Measurements from ENCODE around the gene CARD6.
"Not testable (repeated sequence)": the region's sequence is repeated elsewhere in the genome, so short reads cannot be mapped to it uniquely, and the experiment has no call there.

CARD6 gene

DNA sequence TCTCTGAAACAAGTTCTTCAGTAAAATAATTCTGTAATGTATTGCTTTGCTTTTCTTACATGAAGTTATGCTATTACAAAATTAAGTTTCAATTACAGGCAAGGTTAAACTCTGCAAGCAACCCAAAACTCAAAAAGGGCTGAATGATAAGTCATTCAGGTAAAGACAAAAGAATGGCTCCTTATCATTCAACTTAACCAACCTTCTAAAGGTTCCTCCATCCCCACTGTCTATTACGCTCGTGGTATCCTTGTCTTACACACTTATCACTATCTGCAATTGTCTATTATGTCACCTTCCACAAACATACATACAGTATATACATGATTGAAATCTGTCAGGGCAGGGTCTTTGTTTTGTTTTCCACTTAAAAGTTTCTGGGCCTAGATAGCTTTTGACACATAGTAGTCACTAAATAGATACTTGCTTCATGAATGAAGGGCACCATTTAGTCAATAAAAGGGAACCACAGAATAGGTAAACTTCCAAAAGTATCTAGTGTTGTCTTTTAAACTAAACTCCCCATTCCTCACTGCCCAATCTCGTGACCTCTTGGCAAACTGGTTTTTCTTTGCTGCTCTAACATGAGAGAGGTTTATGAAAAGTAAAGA lies 13.0 kb upstream of the CARD6 start:
- DNase-seq: no peak

DNA sequence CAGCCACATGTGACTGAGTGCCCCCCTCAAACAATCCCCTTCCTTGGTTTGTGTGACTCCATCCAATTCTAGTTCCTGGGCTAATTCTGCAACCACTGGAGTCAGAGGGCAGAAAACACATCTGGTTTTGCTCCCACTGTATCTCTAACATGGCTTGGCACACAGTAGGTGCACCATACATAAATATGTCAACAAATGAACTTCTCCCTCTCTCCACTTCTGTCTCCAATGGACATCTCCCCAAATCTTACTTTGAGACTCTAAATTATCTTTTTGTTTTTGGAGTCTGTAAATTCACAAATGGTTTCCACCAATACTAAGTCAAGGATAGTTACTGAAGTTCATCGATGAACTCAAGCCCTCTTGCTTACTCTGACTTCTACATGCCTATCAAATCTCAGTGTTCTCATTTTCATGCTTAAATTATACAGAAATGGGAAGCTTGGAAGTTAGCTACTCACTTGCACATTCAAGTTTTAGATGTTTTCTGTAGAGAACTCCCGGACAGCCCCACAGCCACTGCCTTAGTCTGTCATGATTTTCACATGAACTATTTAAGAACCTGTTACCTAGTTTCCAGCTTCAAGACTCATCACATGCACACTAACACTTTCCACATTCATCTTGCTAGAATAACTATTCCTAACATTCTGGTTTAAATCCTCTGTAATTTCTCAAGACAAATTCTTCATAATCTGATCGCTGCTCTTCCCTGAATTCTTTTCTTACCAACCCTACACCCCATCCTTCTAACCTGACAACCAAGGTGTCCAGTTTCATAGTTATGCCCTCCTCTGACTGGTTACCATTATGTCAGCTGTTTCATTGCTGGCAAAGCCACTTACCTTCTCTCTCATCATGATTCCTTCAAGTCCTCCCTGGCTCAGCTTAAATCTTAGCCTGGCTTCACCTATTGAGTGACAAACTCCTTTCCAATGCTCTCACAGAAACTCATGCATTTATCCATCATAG lies 12.2 kb upstream of the CARD6 start:
- no peak for DNase-seq

DNA sequence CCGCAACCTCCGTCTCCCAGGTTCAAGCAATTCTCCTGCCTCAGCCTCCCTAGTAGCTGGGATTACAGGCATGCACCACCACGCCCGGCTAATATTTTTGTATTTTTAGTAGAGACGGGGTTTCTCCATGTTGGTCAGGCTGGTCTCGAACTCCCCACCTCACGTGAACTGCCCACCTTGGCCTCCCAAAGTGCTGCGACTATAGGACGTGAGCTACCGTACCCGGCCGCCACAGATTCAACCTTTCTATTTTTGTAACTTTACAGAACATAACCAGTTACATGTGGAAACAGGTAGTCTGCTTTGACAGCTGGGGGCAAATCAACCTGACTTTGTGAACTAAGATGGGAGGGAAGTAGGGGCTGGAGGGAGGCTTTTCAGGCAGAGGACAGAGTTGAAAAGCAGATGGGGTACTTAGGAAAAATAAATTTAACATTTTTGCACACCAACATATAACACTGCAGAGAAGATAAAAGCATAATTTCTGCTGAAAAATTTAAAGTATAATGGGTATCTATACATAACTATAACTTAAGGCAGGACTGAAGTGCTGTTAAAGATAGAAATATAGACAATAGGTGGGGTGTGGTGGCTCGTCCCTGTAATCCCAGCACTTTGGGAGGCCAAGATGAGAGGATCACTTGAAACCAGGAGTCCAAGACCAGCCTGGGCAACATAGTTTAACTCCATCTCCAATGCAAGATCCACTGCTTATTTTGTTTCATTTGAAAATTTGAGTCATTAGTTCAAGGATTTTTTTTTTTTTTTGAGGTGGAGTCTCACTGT lies 11.2 kb upstream of the CARD6 start:
- no peak for DNase-seq

DNA sequence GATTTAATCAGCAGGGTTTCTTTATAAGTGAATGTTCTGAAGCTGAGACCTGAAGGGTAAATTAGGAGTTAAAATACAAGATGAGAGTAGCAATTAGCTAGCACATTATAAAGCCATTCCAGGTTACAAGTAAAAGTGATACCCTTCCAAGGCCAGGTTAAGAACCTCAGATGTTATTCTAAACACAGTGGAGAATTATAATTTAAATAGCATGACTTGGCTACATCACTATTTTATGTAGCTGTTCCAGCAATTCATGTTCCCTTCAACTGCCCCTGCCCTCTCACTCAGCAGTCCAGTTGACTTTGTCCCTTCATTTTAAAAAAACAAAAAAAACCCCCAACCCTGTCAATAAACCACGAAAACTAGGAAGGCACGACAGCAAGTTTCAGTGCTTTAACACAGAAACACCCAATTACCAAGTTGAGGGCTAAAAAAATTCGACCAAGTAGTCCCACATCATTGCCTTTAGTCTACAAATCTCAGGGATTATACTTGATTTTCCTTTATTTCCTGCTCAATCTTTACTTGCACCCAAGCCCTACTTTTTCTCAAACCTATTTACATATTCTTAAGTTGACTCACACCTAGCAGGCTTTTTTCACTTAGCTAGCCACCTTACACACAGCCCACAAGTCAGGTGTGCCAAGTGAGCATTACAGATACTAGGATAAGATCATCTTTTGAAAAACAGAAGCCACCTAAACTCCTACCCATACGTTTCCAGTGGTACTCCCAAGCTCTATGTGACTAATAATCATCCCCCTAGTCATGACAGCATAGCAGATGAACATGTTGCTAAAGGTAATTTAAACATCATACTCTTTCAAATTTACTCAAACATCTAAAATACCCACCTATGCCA lies 9.6 kb upstream of the CARD6 start:
- no peak for DNase-seq

DNA sequence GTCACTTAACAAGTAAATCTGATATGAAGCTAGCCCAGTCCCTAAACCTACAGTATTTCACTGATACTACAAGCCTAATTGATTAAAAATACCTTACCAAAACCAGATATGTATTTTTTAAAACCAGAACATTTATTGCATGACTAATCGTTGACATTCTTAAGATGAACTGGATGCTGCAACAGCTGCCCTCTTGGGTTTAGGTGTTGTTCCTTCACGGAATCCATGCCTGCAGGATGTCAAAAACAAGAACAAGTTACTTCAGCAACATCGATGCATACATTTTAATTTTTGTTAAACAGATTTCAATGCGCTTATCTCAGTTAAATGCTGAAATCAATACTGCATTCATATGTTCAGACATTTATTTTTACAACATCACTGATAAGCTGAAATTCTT lies 8.8 kb upstream of the CARD6 start:
- no peak for DNase-seq

DNA sequence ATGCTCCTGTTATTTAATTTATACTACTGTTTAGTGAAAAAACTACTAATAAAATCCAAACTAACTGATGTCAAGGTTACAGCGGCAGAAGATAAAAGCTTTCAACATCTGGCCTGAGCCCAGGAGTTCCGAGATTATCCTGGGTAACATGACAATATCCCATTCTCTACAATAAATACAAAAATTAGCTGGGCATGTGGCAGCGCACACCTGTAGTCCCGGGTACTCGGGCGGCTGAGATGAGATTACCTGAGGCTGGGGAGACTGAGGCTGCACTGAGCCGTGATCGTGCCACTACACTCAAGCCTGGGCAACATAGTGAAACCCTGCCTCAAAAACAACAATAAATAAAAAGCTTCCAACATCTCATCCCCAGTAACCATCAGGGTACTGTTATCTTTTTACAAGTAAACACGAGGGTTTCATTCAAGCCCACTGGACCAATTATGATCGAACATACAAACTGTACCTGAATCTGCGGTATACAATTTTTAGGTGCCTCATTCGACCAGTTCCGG lies 7.4 kb upstream of the CARD6 start:
- no peak for DNase-seq

DNA sequence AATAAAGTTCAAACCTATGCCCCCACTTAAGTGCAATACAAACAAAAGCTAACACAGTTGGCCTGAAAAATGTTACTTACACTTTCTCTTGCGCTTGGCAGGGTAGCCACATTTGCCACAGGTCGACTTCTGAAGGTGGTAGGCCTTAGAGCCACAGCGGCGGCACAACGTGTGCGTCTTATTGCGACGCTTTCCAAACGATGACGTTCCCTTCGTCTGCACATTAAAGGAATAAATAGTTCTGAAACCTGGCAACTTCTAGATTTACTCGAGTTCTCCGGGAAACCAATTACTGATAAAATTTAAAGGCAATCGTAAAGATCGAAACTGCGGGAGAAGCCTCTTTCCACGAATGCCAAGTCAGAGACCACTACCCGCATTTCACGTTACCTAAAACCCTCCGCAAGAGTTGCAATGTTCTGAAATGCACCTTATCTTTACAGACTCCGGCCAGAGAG lies 6.7 kb upstream of the CARD6 start:
- DNase-seq: no peak

DNA sequence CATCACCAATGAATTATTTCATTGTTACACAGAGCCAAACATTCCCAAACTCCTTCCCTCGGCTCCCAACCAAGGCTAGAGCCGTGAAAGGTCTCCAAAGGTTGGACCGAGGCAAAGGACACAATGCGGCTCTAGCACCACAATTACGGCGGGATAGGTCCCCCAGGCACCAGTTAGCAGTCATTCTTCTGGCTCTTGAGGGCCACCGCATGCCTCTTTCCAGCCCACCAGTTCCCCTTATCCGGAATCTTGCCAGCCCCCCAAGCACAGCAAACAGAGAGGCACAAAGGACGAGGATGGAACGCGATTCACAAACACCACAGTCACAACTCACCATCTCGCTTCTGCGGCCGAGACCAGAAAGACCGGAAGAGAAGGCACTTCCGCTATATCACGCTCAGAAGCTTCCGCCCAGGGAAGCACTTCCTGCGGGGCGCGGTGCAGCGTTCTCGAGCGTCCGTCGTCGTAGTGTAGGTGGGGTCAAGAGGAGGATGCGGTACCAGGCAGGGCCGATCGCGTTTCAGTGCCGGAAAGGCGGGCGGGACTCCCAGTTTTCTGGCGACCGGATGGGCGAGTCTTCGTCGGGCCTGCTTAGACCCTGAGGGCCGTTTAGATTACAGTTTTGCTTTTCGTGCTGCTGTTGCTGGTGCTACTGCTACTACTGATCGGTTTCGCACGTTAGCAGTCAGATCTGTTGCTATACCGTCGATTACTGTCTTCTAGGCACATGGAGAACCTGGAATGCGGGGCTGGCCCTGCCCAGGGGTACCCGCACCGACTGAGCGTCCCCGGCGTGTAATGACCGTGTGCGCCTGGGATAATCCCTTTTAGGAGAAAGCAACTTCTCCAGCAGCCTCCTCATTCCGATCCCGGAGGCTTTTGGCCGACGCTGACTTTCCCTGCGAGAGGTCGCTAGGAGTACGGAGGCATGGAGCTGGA lies 6.0 kb upstream of the CARD6 start, which contains the start of gene RPL37:
Gene RPL37, minus strand, starts transcription at position 374 of the 939 bp plus-strand sequence. Its CDS starts 37 bp downstream, at position 337.
- DNase-seq: peak; percentile 77

DNA sequence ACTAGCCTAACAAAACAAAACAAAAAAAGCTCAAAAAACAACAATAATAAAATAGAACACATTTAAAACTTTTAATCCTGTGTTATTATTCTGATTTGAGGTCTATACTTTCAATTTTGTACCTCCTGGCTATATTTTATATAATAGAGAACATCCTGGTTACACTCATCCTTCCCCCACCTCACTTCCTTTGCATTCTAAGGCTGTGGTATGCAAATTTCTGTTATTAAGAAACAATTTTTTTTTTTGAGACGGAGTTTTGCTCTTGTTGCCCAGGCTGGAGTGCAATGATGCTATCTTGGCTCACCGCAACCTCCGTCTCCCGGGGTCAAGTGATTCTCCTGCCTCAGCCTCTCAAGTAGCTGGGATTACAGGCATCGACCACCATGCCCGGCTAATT lies 3.1 kb upstream of the CARD6 start:
- no peak for DNase-seq

DNA sequence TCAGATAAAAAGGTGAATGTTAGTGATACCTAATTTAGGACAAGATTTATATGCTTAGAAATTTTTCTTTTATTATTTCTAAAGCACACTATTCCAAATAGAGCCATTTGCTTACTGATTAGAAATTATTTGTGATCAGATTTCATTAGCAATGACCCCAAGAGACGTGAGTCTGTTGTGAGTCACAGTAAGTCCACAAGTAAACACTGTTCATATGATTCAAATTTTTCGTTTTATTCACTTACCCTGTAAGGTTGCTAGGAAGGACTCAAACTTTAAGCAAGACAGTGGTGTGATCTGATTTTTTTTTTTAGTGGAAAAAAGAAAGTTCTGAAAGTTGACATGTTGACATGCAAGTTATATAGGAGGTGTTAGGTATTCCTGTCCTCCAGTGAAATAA lies 1.2 kb downstream of the CARD6 start:
- no peak for DNase-seq

DNA sequence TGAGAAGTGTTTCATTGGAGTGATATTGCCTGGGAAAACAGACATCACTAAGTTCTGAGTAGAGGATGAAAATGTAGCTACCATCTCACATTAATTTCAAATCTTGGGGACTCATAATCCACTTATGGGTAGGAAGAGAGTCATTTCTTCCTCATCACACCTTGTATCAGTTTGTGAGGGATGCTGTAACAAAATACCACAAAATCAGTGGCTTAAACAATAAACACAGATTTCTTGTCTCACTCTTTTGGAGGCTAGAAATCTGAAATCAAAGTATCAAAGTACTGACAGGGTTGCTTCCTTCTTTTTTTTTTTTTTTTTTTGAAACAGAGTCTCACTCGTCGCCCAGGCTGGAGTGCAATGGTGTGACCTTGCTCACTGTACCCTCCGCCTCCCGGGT lies 3.4 kb downstream of the CARD6 start:
- DNase-seq: no peak

DNA sequence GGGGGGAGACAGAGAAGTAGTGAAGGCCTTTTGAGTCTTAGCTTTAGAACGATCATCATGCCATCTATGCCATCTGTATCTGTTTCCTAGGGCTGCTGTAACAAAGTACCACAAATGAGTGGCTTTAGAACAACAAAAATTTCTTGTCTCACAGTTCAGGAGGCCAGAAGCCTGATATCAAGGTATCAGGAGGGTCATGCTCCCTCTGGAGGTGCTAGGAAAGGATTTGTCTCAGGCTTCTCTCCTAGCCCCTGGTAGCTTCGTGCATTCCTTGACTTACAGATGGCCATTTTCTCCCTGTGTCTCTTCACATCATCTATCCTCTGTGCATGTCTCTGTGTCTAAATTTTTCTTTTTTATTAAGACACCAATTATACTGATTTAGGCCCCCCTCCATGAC lies 5.2 kb downstream of the CARD6 start:
- DNase-seq: no peak

DNA sequence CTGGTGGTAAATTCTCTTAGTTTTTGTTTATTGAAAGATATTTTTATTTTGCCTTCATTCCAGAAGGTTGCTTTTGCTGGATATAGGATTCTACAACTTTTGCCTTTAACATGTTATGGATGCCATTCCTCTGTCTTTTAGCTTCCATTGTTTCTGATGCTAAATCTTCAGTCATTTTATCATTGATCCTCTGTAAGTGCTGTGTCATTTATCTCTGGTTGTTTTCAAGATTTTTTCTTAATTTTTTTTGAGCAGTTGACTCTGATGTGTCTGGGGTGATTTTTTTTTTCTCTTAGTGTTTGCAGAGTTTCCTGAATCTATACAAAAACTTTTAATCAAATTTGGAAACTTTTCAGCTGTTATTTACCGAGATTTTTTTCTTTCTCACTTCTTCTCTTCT lies 6.4 kb downstream of the CARD6 start:
- DNase-seq: no peak

DNA sequence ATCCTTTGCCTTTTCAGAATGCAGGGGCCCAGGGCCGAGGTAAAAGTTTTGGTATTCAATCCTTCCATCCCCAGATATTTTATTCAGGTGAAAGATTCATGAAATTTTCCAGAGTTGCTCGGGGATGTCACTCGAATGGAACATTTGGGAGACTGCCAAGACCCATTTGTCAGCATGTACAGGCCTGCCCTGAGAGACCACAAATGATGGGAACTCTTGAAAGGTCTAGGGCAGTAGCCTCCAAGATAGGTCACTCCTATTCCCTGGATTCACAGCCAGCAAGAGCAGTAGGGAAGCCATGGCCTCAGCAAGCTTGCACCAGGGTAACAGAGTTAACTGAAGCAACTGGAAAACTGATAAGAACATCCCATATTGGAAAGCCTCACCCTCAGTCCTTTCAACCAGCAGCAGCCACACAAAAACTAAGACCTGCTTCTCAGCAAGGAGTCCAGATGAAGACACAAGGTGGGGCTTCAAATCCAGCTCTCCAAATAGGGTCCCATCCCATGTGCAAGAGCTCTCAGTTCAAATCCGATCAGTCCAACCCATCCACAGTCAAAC lies 12.5 kb downstream of the CARD6 start:
- no peak for DNase-seq

DNA sequence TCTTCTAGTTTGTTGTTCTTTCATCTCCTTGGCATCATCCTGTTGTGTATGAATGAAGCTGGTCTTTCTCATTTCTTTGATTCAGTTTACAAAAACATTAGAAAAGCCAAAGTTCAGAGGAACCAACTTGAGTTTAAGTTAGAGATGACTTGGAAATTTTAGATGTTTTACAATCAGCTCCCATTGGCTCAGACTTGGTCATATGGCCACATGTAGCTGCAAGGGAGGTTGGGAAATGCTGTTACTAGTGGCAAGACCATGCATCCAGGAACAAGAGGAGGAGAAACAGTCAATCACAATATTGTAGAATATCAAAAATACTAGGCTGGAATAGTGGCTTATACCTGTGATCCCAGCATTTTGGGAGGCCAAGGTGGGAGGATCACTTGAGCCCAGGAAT lies 19.5 kb downstream of the CARD6 start:
- no peak for DNase-seq

DNA sequence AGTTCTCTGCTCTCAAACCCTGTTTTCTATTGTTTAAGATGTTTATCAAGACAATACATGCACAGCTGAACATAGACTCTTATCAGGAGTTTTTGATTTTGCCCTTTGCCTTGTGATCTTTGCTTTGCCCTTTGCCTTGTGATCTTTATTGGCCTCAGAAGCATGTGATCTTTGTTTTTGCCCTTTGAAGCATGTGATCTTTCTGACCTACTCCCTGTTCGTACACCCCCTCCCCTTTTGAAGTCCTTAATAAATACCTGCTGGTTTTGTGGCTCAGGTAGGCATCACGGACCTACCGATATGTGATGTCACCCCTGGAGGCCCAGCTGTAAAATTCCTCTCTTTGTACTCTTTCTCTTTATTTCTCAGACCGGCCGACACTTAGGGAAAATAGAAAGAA lies 23.8 kb downstream of the CARD6 start:
- DNase-seq: not testable (repeated sequence)

DNA sequence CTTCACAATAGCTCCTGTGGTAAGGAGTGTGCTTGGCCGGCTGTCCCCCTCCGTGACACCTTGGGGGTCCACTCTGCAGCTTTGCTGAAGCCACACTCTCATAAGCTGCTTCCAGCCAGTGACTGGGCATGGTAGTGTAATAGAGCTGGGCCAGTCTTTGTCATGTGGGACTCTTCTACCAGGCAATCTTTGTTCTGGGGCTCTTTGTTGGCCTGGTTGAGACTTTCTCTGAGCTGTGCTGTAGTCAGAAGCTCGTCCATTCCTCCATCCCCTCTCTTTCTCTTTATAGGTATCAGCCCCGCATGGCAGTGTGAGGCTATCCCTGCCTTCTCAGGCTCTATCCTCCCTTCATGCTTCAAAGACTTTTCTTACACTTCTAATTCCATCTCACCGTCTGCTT lies 25.7 kb downstream of the CARD6 start:
- DNase-seq: no peak

DNA sequence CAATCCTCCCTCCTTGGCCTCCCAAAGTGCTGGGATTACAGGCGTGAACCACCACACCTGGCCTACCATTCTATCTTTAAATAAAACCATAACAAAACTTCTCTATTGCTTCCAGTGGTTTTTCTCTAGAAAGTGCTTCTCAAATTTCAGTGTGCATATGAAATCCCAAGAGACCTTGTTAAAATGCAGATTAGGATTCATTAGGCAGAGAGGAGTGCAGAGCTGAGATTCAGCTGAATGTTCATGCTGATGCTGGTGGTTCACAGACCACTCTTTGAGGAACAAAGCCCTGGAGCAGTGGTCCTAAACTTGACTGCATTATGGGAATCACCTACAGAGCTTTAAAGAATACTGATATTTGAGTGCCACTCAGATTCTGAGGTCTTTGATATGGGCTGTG lies 28.2 kb downstream of the CARD6 start:
- no peak for DNase-seq

DNA sequence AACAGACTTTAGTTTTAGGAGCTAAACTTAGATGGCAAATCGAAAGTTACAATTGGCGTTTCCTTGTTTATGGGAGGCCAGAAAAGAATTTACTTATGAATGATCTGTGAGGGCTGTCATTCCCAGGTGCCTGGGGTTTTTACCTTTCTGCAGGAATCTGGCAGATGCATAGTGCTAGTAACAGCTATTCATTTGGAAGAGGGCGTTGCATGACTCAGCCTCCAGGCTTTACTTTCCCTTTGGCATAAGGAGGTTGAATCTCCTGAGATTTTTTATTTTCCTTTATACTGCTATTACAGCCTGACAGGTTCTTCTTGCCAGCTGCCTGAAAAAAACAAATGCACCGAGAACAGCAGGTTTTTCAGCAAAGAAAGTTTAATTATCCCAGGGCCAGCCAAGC lies 30.0 kb downstream of the CARD6 start:
- DNase-seq: no peak

DNA sequence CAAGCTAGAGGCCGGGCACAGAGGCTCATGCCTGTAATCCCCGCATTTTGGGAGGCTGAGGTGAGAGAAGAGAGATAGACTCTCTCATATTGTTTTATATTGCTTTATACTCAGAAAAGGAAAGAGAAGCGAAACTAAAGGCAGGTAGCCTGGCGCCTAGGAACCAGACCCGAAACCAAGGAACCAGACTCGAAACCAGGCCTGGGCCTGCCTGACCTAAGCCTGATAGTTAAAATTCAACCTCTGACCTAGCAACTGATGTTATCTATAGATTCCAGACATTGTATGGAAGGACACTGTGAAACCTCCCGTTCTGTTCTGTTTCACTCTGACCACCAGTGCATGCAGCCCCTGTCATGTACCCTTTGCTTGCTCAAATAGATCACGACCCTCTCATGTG lies 31.1 kb downstream of the CARD6 start:
- not testable (repeated sequence) for DNase-seq

Measured in NCI-H345 (cell line).